ENCODE results near the gene AP5Z1.

DNA sequence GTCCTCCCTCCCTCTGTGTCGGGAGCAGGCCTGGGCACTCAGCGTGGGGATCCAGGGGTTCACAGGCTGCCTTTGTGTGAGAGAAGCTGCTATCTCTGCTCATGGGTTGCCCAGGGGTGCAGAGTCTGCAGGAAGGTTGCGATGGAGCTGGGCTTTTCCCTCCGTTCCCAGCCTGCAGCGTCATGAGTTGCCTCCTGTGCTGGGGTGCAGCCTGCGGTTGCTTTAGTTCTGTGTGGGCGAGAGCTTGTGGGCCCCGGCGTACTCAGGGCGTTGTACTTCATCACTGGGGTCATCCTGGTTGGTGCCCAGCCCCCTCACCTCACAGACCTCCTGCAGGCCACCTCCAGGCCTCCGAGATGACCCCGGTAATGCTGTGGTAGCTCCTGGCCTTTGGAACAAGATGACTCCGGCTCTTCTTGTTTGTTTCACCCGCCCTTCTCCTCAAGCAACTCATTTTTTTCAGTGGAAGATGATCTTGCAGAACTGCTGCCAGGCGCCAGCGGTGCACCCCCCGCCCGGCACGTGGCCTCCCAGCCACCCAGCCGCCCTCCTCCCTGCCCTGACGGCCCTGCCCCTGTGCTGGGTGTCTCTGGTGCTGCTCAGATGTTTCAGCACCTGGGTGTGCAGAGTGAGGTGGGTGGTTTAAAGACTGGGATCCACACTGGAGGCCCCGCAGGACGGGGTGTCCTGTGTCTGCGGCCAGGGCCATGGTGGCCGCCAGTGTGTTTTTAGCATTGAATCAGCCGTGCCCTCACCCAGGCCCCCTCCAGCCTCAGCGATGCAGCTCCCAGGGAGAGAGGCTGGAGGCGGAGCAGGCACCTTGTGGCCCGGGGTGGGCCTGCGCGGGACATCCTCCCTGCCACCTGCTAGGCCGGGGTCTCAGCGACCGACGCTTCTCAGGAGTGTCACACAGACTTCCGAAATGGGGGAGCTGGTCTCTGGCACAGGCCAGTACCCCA lies 7.2 kb downstream of the AP5Z1 start:
- TF ChIP-seq, protein P1, sequence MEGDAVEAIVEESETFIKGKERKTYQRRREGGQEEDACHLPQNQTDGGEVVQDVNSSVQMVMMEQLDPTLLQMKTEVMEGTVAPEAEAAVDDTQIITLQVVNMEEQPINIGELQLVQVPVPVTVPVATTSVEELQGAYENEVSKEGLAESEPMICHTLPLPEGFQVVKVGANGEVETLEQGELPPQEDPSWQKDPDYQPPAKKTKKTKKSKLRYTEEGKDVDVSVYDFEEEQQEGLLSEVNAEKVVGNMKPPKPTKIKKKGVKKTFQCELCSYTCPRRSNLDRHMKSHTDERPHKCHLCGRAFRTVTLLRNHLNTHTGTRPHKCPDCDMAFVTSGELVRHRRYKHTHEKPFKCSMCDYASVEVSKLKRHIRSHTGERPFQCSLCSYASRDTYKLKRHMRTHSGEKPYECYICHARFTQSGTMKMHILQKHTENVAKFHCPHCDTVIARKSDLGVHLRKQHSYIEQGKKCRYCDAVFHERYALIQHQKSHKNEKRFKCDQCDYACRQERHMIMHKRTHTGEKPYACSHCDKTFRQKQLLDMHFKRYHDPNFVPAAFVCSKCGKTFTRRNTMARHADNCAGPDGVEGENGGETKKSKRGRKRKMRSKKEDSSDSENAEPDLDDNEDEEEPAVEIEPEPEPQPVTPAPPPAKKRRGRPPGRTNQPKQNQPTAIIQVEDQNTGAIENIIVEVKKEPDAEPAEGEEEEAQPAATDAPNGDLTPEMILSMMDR (conservative IDR thresholded peaks at IDR 0.05; ENCODE audit: low read depth, low read length): no peak
- TF ChIP-seq RAD21 (IDR thresholded peaks at IDR 0.05; ENCODE audit: low read length) (no peak), BHLHE40 (IDR thresholded peaks at IDR 0.05; ENCODE audit: low read depth, low read length) (no peak)
